Measurements from ENCODE around the gene SWT1.
"Not testable (repeated sequence)": the region's sequence is repeated elsewhere in the genome, so short reads cannot be mapped to it uniquely, and the experiment has no call there.

SWT1 gene

GRCh38 chr1:185317034-185317885, 160.3 kb downstream of the SWT1 start, which contains the start of gene IVNS1ABP:
Gene IVNS1ABP, minus strand, starts transcription at chr1:185317243. Its CDS starts 7,750 bp downstream, at chr1:185309493.
- TF ChIP-seq, protein P1, sequence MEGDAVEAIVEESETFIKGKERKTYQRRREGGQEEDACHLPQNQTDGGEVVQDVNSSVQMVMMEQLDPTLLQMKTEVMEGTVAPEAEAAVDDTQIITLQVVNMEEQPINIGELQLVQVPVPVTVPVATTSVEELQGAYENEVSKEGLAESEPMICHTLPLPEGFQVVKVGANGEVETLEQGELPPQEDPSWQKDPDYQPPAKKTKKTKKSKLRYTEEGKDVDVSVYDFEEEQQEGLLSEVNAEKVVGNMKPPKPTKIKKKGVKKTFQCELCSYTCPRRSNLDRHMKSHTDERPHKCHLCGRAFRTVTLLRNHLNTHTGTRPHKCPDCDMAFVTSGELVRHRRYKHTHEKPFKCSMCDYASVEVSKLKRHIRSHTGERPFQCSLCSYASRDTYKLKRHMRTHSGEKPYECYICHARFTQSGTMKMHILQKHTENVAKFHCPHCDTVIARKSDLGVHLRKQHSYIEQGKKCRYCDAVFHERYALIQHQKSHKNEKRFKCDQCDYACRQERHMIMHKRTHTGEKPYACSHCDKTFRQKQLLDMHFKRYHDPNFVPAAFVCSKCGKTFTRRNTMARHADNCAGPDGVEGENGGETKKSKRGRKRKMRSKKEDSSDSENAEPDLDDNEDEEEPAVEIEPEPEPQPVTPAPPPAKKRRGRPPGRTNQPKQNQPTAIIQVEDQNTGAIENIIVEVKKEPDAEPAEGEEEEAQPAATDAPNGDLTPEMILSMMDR (IDR thresholded peaks at IDR 0.05; ENCODE audit: low read depth, low read length, missing control alignments), result peak; percentile 37
- peak; percentile 89 for DNase-seq (ENCODE audit: low read depth)
- peak within 1 kb of the TSS; percentile 86 for H3K4me3 ChIP-seq (ENCODE audit: low read depth, low read length)

DNA sequence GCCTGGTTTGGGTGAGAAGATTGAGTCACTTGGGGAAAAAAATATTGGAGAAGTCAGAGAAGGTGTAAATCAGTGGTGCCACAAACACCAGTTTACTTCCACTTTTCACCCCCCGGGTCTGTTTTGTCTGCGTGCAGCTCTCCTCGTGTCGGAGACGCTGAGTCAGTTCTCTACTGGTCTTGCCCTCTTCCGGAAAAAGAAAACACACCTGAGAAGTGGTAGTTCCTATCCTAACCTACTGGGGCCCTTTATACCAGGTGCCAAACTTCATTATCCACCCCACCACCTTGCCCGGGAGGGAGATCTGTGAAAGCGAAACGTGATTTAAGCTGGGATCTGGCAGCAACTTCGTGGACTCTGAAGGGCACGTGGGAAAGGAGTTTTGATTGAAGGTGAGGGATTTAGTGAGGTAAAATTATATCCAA, 160.9 kb downstream of the SWT1 start:
- peak overlapping the region; percentile 59 for H3K4me3 ChIP-seq (ENCODE audit: low read depth, low read length)
- peak; percentile 78 for DNase-seq (ENCODE audit: low read depth)
- TF ChIP-seq, protein P1 (IDR thresholded peaks at IDR 0.05; ENCODE audit: low read depth, low read length, missing control alignments), result peak; percentile 25

DNA sequence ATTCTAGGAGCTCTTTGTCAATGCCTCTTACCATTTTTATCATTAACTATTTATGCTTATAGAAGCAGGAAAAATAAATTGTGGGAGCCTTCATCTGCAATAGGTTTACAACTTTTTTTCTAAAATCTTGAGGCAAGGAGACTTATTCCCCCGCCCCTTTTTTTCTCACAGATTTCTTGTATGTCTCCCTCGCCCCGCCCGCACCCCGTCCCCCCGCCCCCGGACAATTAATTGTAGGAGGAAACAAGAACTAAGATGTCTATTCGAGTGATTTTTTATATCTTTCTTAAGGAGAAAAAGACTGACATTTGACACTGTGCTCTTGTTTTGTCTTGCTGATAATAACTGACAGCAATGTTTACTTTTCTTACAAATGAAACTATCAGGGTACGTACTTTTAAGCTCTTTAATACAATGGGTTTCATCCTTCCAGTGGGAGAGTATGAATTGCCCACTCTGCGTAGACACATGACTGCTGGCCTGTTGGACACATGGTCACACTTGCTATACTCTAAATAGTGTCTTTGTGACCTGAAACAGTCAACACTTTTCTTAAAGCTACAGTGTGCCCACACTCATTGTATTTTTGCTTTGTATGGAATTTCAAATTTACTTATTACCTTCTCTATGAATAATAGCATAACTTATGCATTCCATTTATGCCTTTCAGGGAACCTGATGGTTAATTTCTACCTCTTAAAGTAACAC, 161.6 kb downstream of the SWT1 start:
- no peak for DNase-seq (ENCODE audit: low read depth)
- peak overlapping the region; percentile 59; the same call in 1 of the 2 replicates for H3K4me3 ChIP-seq (ENCODE audit: low read depth, low read length)
- TF ChIP-seq, protein P1 (IDR thresholded peaks at IDR 0.05; ENCODE audit: low read depth, low read length, missing control alignments), result no peak

- H3K4me3 ChIP-seq (ENCODE audit: low read depth, low read length), result no peak overlapping the region
- DNase-seq (ENCODE audit: low read depth), result no peak
- TF ChIP-seq, protein P1 (IDR thresholded peaks at IDR 0.05; ENCODE audit: low read depth, low read length, missing control alignments), result no peak
Observed at GRCh38 chr1:185319139-185319475, 162.1 kb downstream of the SWT1 start.

DNA sequence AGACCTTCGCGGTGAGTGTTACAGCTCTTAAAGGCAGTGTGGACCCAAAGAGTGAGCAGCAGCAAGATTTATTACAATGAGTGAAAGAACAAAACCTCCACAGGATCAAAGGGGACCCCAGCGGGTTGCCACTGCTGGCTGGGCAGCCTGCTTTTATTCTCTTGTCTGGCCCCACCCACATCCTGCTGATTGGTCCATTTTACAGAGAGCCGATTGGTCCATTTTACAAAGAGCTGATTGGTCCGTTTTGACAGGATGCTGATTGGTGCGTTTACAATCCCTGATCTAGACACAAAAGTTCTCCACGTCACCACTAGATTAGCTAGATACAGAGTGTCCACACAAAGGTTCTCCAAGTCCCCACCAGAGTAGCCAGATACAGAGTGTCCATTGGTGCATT, 164.1 kb downstream of the SWT1 start:
- not testable (repeated sequence) for DNase-seq (ENCODE audit: low read depth); H3K4me3 ChIP-seq (ENCODE audit: low read depth, low read length)

DNA sequence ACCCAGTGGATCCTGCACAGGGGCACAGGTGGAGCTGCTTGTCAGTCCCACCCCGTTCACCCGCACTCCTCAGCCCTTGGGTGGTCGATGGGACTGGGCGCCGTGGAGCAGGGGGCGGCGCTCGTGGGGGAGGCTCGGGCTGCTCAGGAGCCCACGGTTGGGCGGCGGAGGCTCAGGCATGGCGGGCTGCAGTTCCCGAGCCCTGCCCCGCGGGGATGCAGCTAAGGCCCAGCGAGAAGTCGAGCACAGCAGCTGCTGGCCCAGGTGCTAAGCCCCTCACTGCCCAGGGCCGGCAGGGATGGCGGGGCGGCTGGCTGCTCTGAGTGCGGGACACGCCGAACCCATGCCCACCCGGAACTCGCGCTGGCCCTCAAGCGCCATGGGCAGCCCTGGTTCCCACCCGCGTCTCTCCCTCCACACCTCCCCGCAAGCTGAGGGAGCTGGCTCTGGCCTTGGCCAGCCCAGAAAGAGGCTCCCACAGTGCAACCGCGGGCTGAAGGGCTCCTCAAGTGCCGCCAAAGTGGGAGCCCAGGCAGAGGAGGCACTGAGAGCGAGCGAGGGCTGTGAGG, 164.8 kb downstream of the SWT1 start:
- H3K4me3 ChIP-seq (ENCODE audit: low read depth, low read length); DNase-seq (ENCODE audit: low read depth): not testable (repeated sequence)

GRCh38 chr1:185322636-185323035, 165.7 kb downstream of the SWT1 start:
- TF ChIP-seq, protein P1 (IDR thresholded peaks at IDR 0.05; ENCODE audit: low read depth, low read length, missing control alignments), result no peak
- no peak overlapping the region for H3K4me3 ChIP-seq (ENCODE audit: low read depth, low read length)
- DNase-seq (ENCODE audit: low read depth), result no peak
